ENCODE data around the gene FGF10. TPM values are rescaled to one million over a fixed set of nuclear protein-coding genes. Genes with fewer than 3 reads are reported as not detected.
A peak's percentile ranks its signal among the peaks of the same experiment; 100 is the strongest.

FGF10 gene
- total RNA-seq, 1 experiment from 2014 or later, result 0.49 TPM

GRCh38 chr5:44321144-44321725 is 68.0 kb downstream of the FGF10 start:
- no peaks in the 10 kb centered on the region for H3K27me3 ChIP-seq
- DNase-seq, result peak; percentile 9 to 48
- H3K27ac ChIP-seq, result peak overlapping the region; percentile 11; the same call in 1 of the 2 replicates
- H3K4me3 ChIP-seq, result no peak overlapping the region
- H3K36me3 ChIP-seq, result no peaks in the 10 kb centered on the region
- peaks cover 6% of the 10 kb centered on the region; the same call in 1 of the 2 replicates for H3K4me1 ChIP-seq
- no peaks in the 10 kb centered on the region for H3K9me3 ChIP-seq (replicated peaks)

GRCh38 chr5:44320188-44320587 is 69.0 kb downstream of the FGF10 start:
- Histone ChIP-seq H3K4me1 (peaks cover 9% of the 10 kb centered on the region; the same call in 1 of the 2 replicates), H3K27me3 (no peaks in the 10 kb centered on the region), H3K9me3 (replicated peaks) (no peaks in the 10 kb centered on the region), H3K27ac (no peak overlapping the region), H3K4me3 (no peak overlapping the region), H3K36me3 (no peaks in the 10 kb centered on the region)
- no peak for DNase-seq

GRCh38 chr5:44318883-44319282 is 70.3 kb downstream of the FGF10 start:
- H3K4me1 ChIP-seq, result 0 out of 2 replicates have a peak, but pooled peaks cover 4% of the 10 kb centered on the region
- H3K36me3 ChIP-seq, result no peaks in the 10 kb centered on the region
- no peak overlapping the region for H3K27ac ChIP-seq
- H3K4me3 ChIP-seq, result no peak overlapping the region
- no peak for DNase-seq
- no peaks in the 10 kb centered on the region for H3K9me3 ChIP-seq (replicated peaks)
- H3K27me3 ChIP-seq, result no peaks in the 10 kb centered on the region

- no peaks in the 10 kb centered on the region for H3K27me3 ChIP-seq
- H3K4me1 ChIP-seq, result 0 out of 2 replicates have a peak, but pooled peaks cover 4% of the 10 kb centered on the region
- DNase-seq, result no peak
- no peaks in the 10 kb centered on the region for H3K36me3 ChIP-seq
- no peaks in the 10 kb centered on the region for H3K9me3 ChIP-seq (replicated peaks)
- no peak overlapping the region for H3K27ac ChIP-seq
- H3K4me3 ChIP-seq, result no peak overlapping the region
Observed at GRCh38 chr5:44312374-44312773, 76.8 kb downstream of the FGF10 start.

GRCh38 chr5:44300551-44300950 is 88.7 kb downstream of the FGF10 start:
- no peak overlapping the region for H3K27ac ChIP-seq
- H3K27me3 ChIP-seq, result no peaks in the 10 kb centered on the region
- H3K36me3 ChIP-seq, result no peaks in the 10 kb centered on the region
- no peaks in the 10 kb centered on the region for H3K9me3 ChIP-seq (replicated peaks)
- H3K4me1 ChIP-seq, result no peaks in the 10 kb centered on the region
- H3K4me3 ChIP-seq, result no peak overlapping the region
- no peak for DNase-seq

- no peaks in the 10 kb centered on the region; the same call in 1 of the 2 replicates for H3K9me3 ChIP-seq (replicated peaks)
- DNase-seq, result no peak
- no peaks in the 10 kb centered on the region for H3K36me3 ChIP-seq
- H3K4me3 ChIP-seq, result no peak overlapping the region
- no peaks in the 10 kb centered on the region for H3K4me1 ChIP-seq
- no peak overlapping the region for H3K27ac ChIP-seq
- H3K27me3 ChIP-seq, result no peaks in the 10 kb centered on the region
Observed at GRCh38 chr5:44299394-44299793, 89.8 kb downstream of the FGF10 start.

- no peaks in the 10 kb centered on the region for H3K36me3 ChIP-seq
- no peaks in the 10 kb centered on the region for H3K4me1 ChIP-seq
- DNase-seq, result peak; percentile 22 to 39
- peaks cover 5% of the 10 kb centered on the region for H3K9me3 ChIP-seq (replicated peaks)
- H3K27ac ChIP-seq, result no peak overlapping the region
- no peaks in the 10 kb centered on the region for H3K27me3 ChIP-seq
- no peak overlapping the region for H3K4me3 ChIP-seq
Observed at GRCh38 chr5:44294516-44294915, 94.7 kb downstream of the FGF10 start.

- Histone ChIP-seq H3K4me1 (no peaks in the 10 kb centered on the region), H3K27me3 (no peaks in the 10 kb centered on the region), H3K4me3 (no peak overlapping the region), H3K9me3 (replicated peaks) (peaks cover 5% of the 10 kb centered on the region), H3K36me3 (no peaks in the 10 kb centered on the region), H3K27ac (no peak overlapping the region)
- DNase-seq, result no peak
Observed at GRCh38 chr5:44292736-44293135, 96.5 kb downstream of the FGF10 start.

- DNase-seq, result peak in 1 of 2 experiments; percentile 15
- H3K27me3 ChIP-seq, result no peaks in the 10 kb centered on the region
- no peaks in the 10 kb centered on the region for H3K9me3 ChIP-seq (replicated peaks)
- no peak overlapping the region for H3K4me3 ChIP-seq
- no peaks in the 10 kb centered on the region for H3K4me1 ChIP-seq
- no peak overlapping the region for H3K27ac ChIP-seq
- H3K36me3 ChIP-seq, result no peaks in the 10 kb centered on the region
Observed at GRCh38 chr5:44278469-44278868, 110.8 kb downstream of the FGF10 start.

- Histone ChIP-seq H3K27ac (no peak overlapping the region), H3K4me1 (no peaks in the 10 kb centered on the region), H3K27me3 (no peaks in the 10 kb centered on the region), H3K9me3 (replicated peaks) (no peaks in the 10 kb centered on the region), H3K36me3 (no peaks in the 10 kb centered on the region), H3K4me3 (no peak overlapping the region)
- DNase-seq, result no peak
Observed at GRCh38 chr5:44275908-44276307, 113.3 kb downstream of the FGF10 start.

GRCh38 chr5:44275329-44275728 is 113.9 kb downstream of the FGF10 start:
- Histone ChIP-seq H3K9me3 (replicated peaks) (no peaks in the 10 kb centered on the region), H3K4me3 (no peak overlapping the region), H3K4me1 (no peaks in the 10 kb centered on the region), H3K27ac (no peak overlapping the region), H3K27me3 (no peaks in the 10 kb centered on the region), H3K36me3 (no peaks in the 10 kb centered on the region)
- DNase-seq, result no peak

- no peaks in the 10 kb centered on the region for H3K36me3 ChIP-seq
- H3K9me3 ChIP-seq (replicated peaks), result no peaks in the 10 kb centered on the region
- H3K4me1 ChIP-seq, result no peaks in the 10 kb centered on the region
- H3K4me3 ChIP-seq, result no peak overlapping the region
- no peak overlapping the region for H3K27ac ChIP-seq
- no peak for DNase-seq
- no peaks in the 10 kb centered on the region for H3K27me3 ChIP-seq
Observed at GRCh38 chr5:44267909-44268308, 121.3 kb downstream of the FGF10 start.

GRCh38 chr5:44266882-44267576 is 122.2 kb downstream of the FGF10 start:
- DNase-seq, result peak in 1 of 2 experiments; percentile 4
- Histone ChIP-seq H3K27me3 (no peaks in the 10 kb centered on the region), H3K9me3 (replicated peaks) (no peaks in the 10 kb centered on the region), H3K27ac (no peak overlapping the region), H3K36me3 (no peaks in the 10 kb centered on the region), H3K4me1 (no peaks in the 10 kb centered on the region), H3K4me3 (no peak overlapping the region)

GRCh38 chr5:44265713-44266112 is 123.5 kb downstream of the FGF10 start:
- DNase-seq, result no peak
- H3K9me3 ChIP-seq (replicated peaks), result no peaks in the 10 kb centered on the region
- no peak overlapping the region for H3K27ac ChIP-seq
- H3K36me3 ChIP-seq, result no peaks in the 10 kb centered on the region
- H3K4me1 ChIP-seq, result no peaks in the 10 kb centered on the region
- H3K4me3 ChIP-seq, result no peak overlapping the region
- no peaks in the 10 kb centered on the region for H3K27me3 ChIP-seq

GRCh38 chr5:44260793-44261192 is 128.4 kb downstream of the FGF10 start:
- H3K4me3 ChIP-seq, result no peak overlapping the region
- no peaks in the 10 kb centered on the region for H3K4me1 ChIP-seq
- DNase-seq, result no peak
- H3K27ac ChIP-seq, result no peak overlapping the region
- no peaks in the 10 kb centered on the region for H3K27me3 ChIP-seq
- no peaks in the 10 kb centered on the region for H3K9me3 ChIP-seq (replicated peaks)
- H3K36me3 ChIP-seq, result no peaks in the 10 kb centered on the region

Data from SJCRH30 (cell line).